ENCODE data around the gene USP25.
"Not testable (repeated sequence)": the region's sequence is repeated elsewhere in the genome, so short reads cannot be mapped to it uniquely, and the experiment has no call there.

The USP25 gene

GRCh38 chr21:15730484-15731242, 881 bp downstream of the USP25 start:
- DNase-seq (ENCODE audit: low read depth in 2 of 3, low spot score in 1 of 3) = no peak

GRCh38 chr21:15731243-15731613, 1.4 kb downstream of the USP25 start:
- DNase-seq (ENCODE audit: low read depth in 2 of 3, low spot score in 1 of 3) = no peak

DNA sequence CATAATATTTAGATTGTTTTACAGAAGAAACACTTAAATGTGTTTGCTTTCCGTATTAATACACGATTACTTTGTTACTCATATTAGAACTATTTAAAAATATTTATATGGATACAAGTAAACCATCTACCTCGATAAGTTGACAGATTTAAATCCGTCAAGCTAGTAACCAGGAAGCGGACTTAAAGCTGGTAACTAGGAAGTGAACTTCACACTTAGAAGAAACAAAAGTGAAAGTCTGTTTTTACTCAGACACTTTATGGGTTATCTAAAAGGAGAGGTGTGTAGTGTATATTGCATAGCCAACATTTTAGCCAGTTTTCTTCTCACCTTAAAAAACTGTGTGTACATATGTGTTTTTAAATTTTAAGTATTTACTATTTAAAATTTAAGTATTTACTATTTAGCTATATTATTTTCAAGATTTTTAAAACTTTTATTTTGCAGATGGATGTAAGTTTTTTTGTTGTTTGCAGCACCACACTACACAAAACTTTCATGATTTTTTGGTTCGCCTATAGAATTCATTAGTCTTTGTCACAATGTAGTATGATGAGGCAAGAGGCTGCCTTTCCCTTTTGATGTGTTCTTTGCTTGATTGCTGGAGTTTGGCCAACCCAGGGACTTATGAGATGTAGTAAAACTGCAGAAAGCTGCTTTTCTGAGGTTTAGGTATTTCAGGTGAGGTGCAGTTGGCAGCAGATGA, 2.7 kb downstream of the USP25 start:
- no peak for DNase-seq (ENCODE audit: low read depth in 2 of 3, low spot score in 1 of 3)

GRCh38 chr21:15732996-15733329, 3.2 kb downstream of the USP25 start:
- no peak for DNase-seq (ENCODE audit: low read depth in 2 of 3, low spot score in 1 of 3)

DNA sequence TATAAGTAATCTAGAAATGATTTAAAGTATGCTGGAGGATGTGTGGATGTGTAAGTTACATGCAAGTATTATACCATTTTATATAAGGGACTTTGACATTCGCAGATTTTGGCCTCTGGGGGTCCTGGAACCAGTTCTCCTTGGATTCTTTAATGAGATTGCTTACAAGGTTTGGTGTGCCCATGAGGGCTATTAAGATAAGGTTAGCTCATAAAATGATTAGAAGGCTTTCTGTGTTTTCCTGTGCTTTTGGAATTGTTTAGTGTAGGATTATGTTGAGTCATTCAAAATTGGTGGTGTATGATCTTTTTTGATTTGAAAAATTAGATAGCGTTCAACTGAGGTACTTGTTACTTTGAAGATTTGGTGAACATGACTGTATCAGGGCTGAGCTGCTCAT, 5.6 kb downstream of the USP25 start:
- DNase-seq (ENCODE audit: low read depth in 2 of 3, low spot score in 1 of 3) = no peak

GRCh38 chr21:15735931-15736330, 6.1 kb downstream of the USP25 start:
- DNase-seq (ENCODE audit: low read depth in 2 of 3, low spot score in 1 of 3) = not testable (repeated sequence)

GRCh38 chr21:15738779-15739178, 9.0 kb downstream of the USP25 start:
- DNase-seq (ENCODE audit: low read depth in 2 of 3, low spot score in 1 of 3) = not testable (repeated sequence)

DNA sequence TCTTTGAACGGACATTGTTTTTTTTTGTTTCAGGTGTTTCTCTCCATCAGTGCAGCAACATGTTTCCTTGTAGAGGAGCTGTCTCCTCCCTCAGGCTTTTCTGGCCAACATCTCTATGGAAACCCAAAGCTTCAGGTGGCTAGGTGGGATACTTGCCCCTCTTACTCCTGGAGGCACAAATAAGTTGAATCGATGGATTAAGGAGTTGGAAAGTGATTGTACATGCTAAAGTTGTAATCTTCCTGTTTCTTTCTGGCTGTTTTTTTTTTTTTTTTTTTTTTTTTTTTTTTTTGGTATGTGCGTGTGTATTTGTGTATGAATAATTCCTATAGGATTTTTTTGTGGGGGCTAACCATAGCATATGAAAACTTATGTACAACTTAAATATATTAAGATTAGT, 10.6 kb downstream of the USP25 start:
- no peak for DNase-seq (ENCODE audit: low read depth in 2 of 3, low spot score in 1 of 3)

DNA sequence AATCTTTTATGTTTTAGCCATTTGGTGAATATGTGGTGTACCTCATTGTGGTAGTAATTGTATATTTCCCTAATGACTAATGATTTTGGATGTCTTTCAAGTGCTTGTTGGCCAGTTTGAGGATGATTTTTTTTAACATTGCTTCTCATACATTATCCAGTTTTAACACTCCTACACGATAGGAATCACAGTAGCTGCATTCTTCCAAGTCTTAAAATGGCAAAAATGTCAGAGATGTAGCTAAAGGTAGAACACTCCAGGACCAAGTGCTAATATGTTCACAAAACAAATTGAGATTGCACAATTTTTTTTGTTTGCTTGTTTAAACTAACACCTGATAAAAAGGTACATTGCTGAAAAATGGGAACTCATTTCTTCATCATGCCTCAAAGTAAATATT, 11.7 kb downstream of the USP25 start:
- DNase-seq (ENCODE audit: low read depth in 2 of 3, low spot score in 1 of 3) = no peak

DNA sequence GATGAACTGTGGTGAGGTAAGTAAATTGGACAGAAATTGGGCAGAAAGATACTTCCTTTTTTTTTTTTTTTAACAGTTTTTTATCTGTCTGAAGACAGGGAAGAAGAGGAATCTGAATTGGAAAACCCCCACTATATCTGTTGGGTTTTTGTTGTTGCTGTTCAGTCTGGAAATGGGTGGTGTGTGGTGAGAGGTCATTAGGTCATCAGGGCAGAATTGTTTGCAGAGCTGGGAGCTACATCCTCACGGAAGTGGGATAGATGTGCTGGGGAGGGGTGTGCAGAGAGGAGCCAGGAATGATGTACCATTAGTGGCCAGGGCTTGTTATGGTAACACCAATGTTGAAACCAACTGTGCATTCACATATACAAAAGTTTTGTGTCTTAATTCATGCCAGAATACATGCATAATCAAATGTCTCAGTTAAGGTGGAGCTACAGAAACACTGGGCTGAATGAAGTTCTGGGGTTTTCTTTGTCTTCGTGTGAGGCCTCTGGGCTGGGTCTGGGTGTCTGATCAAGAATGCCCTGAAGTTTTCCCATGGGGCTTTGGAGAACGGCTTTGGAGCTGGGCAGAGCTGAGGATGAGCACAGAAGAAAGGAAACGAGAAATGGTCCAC, 12.4 kb downstream of the USP25 start:
- DNase-seq (ENCODE audit: low read depth in 2 of 3, low spot score in 1 of 3) = no peak

- DNase-seq (ENCODE audit: low read depth in 2 of 3, low spot score in 1 of 3) = no peak
Observed at GRCh38 chr21:15742694-15743093, 12.9 kb downstream of the USP25 start.

DNA sequence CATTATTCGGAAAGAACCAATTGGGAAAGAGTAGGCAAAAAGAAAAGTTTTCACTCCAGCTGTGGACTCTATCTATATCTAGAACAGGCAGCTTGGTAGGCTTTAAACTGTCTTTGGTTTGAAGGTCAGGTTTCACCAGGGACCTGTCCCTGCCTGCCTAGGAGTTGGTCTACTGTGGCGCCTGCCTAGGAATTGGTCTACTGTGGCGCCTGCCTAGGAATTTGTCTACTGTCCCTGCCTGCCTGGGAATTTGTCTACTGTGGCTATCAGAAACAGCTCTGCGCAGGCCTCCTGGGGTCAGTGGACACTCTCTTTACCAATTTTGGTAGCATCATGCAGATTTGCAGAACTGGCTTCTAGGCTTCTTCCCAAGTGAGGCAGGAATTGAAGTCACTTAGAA, 13.8 kb downstream of the USP25 start:
- no peak for DNase-seq (ENCODE audit: low read depth in 2 of 3, low spot score in 1 of 3)

DNA sequence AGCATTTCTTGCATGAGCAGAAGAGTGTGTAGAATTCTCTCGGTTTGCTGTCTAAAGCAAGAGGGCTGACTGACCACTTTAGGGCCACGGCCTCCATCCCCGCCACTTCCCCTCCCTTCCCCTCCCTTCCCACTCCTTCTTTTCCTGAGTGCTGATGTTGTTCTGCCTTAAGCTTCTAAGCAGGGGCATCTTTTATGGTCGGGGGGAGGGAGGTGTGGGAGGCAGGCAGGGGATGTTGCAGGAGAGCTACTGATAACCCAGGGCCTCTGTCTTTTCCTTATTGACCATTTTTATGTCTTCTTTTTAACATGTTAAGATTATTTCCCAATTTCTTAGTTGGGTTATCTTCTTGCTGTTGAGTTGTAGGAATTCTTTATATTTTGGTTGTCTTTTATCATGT, 15.1 kb downstream of the USP25 start:
- no peak for DNase-seq (ENCODE audit: low read depth in 2 of 3, low spot score in 1 of 3)

GRCh38 chr21:15748586-15748985, 18.8 kb downstream of the USP25 start:
- DNase-seq (ENCODE audit: low read depth in 2 of 3, low spot score in 1 of 3) = no peak

GRCh38 chr21:15749082-15749860, 19.5 kb downstream of the USP25 start:
- no peak for DNase-seq (ENCODE audit: low read depth in 2 of 3, low spot score in 1 of 3)

- DNase-seq (ENCODE audit: low read depth in 2 of 3, low spot score in 1 of 3) = no peak
Observed at GRCh38 chr21:15749861-15750159, 20.0 kb downstream of the USP25 start.

DNA sequence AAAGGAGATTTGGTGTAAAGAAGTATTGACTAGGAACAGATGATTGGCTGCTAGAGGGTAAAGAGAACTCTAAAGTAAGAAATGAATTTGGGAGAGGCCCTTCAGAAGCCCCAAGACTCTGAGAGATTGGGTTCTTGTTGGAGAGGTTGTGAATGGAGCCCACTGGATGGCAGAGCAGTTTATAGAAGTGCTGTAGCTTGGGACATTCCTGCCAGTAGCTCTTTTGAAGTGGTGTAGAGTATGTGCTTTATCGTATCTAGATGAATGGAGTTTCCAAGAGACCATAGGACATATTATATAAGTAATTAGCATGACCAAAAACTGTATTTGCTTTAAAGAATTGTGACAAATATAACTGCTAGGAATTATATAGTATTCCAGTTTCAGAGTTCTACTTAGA, 21.3 kb downstream of the USP25 start:
- DNase-seq (ENCODE audit: low read depth in 2 of 3, low spot score in 1 of 3) = no peak

GRCh38 chr21:15751546-15751945, 21.8 kb downstream of the USP25 start:
- no peak for DNase-seq (ENCODE audit: low read depth in 2 of 3, low spot score in 1 of 3)

- DNase-seq (ENCODE audit: low read depth in 2 of 3, low spot score in 1 of 3) = no peak
Observed at GRCh38 chr21:15752763-15753407, 23.1 kb downstream of the USP25 start.

DNA sequence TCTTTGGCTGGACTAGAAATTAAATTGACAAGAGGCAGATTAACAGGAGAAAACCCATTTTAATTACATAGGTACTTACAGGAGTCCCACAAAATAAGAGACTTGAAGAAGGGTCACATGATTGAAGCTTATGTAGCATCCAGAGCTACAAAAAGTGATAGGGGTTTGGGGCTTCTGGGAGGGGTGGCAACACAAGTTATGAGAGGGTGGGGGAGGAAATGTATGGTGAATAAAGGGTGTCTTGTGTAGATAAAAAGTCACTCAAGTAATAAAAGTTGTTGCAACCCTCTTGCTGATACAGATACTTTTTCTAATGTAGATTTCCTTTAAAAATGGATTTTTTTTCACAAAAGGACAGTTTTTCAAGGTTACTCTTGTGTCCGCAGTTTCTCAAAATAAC, 24.0 kb downstream of the USP25 start:
- DNase-seq (ENCODE audit: low read depth in 2 of 3, low spot score in 1 of 3) = no peak

DNA sequence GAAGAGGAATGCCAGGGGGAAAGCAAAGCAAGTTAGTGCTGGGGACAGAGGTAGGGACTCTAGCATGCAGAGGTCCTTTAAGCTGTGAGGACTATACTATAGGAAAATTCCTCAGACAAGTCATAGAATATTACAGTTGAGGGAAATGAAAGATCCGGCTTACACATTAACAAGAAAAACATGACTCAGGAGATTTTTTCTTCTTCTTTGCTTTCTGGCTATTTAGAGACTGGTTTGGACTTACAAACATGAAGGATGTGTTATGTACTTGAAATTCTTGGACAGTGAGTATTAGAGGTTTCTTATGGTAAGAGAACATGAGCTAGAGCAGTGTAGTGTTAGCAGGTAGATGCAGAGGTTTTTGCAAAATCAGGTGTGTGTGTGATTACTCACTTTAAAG, 24.9 kb downstream of the USP25 start:
- no peak for DNase-seq (ENCODE audit: low read depth in 2 of 3, low spot score in 1 of 3)

- DNase-seq (ENCODE audit: low read depth in 2 of 3, low spot score in 1 of 3) = no peak
Observed at GRCh38 chr21:15755125-15755524, 25.3 kb downstream of the USP25 start.
